NCI-H1092 treated with DMSO at 0.1 percent for 48 hours (cell line): ENCODE measurements around the gene CCL4.
"Not testable (repeated sequence)": the region's sequence is repeated elsewhere in the genome, so short reads cannot be mapped to it uniquely, and the experiment has no call there.

Experiments
- DNase-seq: peaks from one replicate; lab custom pipeline; 2025; lab: John Stamatoyannopoulos, UW

The CCL4 gene

DNA sequence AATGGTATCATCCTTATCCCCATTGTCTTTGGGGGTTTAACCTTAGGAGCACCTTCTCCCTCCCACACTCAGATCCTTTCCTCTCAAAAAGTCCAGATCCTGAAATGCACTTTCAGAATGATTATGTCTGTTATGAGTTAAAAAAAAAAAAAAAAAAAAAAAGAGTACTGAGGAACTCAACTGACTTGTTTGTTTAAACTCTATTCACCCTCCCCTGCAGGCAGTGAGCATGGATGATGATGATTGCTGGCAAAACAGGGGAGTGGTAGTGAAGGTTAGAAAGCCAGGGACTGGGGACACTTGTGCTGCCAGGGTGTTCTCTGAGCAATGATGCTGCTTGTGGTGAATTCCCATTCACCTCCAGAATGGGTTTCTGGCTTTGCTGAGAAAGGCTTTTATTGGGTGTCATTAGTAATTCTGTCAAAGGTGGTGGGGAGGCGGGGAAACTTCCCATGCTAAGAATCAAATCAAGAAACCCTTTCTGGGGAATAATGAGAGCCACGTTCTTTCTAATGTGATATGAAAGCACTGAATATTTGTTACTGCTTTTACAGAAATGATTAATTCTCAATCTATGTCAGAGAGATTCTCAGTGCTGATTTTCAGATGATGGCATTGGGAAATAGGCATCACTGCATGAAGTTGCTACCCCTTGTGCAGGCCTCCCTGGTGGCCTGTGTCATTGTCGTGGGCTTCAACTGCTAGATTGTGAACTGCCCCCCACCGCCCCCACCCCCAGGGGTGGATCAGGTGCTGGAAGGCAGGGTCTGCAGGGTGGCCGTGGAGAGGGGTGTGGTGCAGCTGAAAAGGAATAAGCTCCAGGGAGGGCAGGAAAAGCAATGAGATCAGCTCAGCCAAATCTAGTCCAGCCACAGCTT is 14.1 kb downstream of the CCL4 start:
- no peak for DNase-seq

DNA sequence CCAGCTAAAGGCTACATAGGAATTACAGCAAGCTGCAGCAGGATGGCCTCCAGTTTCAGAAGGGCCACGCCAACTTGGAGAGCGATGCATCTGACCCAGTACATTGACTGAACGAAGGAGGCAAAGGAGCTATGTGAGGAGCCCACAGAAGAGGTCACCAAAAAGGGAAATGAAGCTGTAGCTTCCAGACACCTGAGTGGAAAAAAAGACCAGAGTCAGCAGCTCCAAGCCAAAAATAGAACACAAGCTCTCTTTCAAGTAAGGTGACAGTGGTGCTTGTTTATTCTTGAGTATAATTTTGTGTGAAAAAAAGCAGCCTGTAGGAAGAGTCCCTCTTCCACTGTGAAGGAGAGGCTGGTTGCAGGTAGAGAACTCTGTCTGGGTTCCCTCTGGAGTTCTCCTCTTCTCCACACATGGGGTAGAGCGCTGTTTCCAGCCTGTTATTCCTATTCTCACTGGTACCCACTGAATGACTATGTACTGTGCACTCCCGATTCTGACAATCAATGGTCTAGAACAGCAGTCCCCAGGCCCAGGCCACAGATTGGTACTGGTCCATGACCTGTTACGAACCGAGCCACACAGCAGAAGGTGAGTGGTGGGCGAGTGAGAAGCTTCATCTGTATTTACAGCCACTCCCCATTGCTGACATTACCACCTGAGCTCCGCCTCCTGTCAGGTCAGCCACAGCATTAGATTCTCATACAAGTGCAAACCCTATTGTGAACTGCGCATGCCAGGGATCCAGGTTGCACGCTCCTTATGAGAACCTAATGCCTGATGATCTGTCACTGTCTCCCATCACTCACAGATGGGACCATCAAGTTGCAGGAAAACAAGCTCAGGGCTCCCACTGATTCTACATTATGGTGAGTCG is 15.1 kb downstream of the CCL4 start:
- no peak for DNase-seq

DNA sequence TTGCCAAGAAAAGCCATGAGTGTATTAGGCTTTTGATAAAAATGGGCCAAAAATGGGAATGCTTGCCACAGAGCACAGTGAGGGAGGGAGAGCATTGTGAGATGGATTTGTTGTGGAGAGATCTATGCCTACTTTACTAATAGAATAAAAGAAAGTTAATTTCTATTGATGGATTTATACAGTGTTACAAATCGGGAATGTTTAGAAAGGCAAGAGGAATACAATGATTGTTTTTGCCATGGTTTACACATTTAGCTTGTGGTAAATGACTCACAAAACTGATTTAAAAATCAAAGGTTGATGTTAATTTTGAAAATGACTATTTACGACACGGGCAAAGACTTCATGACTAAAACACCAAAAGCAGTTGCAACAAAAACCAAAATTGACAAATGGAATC is 16.6 kb downstream of the CCL4 start:
- DNase-seq: no peak

DNA sequence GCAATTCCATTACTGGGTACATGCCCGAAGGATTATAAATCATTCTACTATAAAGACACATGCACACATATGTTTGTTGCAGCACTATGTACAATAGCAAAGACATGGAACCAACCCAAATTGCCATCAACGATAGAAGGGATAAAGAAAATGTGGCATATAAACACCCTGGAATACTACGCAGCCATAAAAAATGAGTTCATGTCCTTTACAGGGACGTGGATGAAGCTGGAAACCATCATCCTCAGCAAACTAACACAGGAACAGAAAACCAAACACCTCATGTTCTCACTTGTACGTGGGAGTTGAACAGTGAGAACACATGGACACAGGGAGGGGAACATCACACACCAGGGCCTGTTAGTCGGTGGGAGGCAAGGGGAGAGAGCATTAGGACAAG is 17.5 kb downstream of the CCL4 start:
- DNase-seq: not testable (repeated sequence)

DNA sequence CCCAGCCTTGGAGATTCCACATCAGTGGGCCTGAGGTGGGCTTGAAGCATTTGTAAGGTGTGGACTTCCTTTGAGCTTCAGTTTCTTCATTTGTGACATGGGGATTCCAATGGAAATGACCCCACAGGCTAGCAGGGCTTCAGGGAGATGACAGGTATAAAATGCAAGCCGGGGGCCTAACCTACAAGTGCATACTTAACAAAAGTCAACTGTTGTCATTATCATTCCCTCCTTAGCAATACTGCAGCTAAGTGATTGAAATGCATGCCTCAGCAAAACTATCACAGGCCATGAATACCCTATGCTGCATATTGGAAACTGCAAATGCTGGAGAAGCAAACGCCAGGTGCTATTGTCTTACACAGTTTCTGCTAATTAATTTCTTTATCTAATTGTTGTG is 19.8 kb downstream of the CCL4 start:
- DNase-seq: no peak

DNA sequence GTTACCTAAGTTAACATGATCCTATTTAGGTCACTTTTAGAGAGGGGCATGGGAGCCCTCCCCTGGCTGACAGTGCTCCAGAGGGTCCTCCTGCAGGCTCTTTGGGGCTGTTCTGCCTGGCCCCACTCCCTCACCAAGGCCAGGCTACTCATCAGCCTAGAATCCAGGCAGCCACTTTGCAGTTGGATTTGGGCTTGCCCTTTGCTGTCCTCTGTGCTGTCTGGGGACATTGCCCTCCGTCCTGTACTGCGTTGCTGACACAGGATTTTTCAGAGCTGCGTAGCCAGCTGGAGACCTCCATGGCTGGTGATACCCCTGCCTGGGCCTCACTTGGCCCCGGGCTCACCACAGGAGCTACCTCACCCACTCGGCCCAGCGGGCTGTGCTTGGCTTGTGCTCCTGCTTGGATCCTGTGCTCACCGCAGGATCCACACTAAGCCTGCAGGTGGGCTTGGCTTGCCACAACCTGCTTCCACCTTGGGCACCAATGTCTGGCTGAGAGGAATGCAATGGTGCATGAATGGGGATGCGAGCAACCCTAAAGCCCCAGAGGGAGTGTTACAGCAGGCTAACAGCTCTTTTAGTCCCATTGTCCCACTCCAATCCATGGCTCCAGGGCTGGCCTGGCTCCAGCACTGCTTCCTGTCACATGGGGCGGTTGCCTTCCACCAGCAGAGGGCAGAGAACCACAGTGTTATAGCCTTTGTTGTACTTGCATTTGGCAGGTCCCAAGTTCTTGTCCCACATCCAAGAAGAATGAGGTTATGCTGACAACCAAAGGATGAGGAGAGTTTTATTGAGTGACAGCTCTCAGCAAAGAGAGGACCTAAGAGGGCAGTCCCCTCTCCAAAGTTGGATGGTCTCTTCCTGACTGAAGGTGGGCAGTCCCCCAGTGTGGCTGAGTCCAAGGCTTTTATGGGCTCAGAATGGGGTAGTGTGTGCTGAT is 21.5 kb downstream of the CCL4 start:
- no peak for DNase-seq

DNA sequence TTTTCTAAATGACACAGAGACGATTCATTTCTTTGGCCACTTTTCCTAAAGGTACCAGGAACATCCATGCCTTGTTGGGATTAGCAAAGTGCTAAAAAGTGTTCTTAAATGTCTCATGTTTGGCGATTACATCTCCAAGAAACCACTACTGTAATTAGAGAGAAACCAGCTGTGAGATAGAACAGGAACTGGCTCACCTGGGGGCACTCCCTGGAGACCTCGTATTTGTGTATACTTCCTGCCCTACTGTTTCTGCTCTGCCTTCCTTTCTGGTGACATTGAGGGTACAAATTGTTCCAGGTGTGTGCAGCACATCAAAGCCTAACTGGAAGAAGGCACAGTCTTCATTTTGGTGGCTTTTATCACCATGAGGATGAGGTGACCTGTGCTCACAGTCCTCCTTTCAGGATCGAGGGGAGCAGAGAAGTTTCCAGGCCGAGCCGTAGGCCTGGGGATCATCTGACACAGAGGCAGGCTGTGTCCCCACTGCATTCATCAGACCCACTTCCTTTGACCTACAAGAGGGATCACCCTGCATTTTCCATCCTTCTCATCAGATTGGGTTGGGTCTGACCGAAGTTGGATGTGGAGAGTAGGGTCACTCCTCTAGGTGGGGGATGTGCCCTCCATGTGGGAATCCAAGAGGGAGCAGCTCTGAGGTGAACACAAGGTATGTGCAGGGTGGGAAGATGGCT is 23.7 kb downstream of the CCL4 start:
- no peak for DNase-seq

DNA sequence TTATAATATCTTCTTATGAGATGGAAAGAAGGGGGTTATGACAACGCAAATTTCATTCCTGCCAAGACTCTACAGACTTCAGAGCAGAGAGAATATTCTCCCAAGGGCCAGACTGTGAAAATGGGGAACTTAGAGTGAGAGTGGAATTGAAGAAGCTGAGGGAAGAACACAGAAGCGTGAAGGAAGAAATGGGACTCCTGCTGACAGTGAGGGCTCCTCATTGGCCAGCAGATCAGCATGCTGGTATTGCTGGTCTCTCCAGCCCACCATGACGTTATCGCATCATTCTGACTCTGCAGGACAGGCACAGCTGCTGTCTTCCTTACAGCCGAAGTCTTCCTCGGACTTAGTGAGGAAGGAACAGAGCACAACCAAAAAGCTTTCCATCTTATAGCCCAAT is 24.3 kb downstream of the CCL4 start:
- DNase-seq: no peak

DNA sequence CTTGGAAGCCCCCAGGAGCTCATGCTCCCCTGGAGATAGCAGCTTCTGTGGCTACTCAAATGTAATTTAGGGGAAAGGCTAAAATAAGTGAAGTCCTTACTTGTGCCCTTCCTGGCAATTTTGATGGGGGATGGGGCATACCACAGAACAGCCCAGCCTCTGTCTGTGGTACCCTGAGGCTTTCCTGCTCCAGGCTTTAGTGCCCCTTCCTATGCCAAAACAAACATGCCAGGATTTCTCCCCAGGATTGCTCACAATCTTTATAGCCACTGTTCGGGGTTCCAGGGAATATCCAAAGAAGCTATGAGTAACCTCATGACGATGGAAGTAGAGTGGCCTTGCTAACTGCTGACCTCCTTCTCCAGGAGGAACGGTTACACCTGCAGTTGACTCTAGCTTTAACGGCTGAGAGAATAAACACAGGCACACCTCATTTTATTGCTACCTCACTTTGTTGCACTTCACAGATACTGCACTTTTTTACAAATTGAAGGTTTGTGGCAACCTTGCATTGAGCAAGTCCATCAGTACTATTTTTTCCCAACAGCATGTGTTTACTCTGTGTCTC is 24.9 kb downstream of the CCL4 start:
- DNase-seq: no peak

DNA sequence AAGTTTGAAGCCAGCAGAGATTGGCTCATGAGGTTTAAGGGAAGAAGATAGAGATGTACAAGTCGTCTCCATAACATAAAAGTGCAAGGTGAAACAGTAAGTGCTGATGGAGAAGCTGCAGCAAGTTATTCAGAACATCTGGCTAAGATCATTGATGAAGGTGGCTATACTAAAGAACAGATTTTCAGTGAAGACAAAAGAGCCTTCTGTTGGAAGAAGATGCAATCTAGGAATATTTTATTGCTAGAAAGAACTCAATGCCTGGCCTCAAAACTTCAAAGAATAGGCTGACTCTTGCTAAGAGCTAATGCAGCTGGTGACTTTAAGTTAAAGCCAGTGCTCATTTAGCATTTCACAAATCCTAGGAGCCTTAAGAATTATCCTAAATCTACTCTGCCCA is 26.0 kb downstream of the CCL4 start:
- DNase-seq: no peak

DNA sequence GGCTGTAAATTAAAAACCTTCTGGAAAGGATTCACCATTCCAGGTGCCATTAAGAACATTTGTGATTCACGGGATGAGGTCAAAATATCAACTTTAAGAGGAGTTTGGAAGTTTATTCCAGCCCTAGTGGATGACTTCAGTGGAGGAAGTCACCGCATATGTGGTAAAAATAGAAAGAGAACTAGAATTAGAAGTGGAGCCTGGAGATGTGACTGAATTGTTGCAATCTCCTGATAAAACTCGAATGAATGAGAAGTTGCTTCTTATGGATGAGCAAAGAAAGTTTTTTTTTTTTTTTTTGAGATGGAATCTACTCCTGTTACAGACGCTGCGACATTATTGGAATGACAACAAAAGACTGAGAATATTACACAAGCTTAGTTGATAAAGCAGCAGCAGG is 26.7 kb downstream of the CCL4 start:
- DNase-seq: no peak

DNA sequence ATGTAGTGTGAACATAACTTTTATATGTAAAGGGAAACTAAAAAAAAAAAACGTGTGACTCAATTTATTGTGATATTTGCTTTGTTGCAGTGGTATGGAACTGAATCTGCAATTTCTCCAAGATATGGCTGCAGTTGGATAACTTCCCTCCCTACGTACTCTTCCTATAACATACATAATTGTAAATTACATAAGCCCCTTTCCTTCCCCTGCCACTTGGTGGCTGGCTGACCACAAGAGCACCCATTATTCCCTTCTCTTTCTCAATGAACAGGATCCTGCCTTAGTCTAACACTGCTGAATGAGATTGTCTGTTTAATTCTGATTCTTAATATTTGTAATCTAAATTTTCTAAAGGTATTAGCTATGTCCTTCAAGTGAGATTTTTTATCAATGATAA is 27.8 kb downstream of the CCL4 start:
- no peak for DNase-seq

DNA sequence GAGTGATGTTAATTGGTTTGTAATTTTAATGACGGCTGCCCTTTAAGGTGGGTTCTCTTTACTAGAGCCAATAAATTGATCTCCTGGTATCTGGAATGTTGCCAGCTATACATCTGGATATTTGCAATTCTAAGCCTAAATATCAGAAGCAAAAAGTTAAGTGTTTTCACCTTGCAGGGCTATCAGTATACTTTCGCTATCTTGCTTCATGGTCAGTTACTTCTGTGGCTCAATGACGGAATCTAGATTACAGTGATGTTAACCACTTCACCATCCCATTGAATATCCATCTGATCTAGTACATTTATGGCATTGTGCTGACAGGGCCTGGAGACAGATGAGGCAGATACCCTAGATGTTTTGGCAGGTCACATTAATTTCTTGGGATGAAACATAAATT is 28.3 kb downstream of the CCL4 start:
- DNase-seq: no peak

DNA sequence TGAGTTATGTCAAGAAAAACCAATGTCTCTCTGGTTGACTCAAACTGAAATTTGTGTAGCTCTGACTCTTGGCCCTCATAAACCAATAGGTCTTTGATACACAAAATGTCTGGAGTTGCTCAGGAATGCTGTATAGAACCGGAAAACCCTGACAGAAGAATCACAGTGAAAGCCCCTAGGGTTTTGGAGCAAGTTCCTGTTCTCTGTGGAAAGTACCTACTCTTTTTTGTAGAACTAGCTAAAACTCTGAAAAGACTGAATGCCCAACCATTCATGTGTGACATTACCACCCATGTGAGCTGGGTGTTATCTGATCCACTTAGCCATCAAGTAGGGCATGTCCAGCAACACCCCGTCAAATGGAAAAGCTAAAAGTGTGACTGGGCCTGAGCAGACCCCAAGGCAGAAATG is 28.8 kb downstream of the CCL4 start:
- DNase-seq: no peak

DNA sequence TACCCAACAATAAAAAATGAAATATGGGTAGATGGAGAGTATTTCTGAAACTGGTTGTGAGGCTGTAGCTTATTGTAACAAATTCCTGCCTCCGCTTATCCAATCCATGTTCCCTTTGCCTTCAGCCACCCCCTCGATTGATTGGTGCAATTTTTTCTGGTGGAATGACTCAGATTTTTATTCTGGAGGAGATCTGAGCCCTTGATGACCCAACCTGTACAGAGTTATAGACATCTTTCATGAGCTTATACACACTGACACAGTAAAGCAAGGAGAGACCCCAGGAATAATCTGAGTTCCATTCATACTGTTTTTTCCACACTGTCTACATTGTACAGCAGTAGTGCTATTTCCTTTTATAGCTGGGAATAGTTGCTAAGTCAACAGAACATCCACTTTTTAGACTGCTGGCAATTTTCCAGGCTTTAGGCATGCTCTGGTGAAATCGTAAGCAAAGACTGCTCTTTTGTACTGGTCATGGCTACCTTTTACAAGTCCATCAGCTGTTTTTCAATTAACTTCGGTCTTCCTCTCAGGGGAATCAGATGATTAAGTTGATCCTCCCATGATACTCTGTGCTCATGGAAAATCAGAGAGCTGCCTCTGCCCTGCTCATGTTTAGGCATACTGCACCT is 30.1 kb downstream of the CCL4 start:
- DNase-seq: no peak

DNA sequence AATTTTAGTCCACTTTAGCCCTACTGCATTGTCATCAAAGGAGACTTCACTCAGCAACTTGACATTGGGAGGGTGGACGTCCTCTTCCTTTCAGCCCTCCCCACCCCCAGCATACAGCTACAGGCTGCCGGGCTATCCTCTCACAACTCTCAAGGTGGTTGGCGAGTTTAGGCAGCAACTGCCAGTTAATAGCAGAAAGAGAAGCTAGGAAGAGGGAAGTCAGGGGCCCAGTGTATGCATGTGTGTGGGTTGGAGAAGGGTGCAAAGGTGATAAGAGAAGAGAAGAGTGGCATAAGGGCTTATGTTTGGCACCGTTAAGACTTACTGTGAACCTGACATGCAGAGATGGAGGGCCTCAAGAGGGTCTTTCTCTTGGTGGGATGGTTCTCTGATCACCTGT is 31.8 kb downstream of the CCL4 start:
- DNase-seq: no peak

DNA sequence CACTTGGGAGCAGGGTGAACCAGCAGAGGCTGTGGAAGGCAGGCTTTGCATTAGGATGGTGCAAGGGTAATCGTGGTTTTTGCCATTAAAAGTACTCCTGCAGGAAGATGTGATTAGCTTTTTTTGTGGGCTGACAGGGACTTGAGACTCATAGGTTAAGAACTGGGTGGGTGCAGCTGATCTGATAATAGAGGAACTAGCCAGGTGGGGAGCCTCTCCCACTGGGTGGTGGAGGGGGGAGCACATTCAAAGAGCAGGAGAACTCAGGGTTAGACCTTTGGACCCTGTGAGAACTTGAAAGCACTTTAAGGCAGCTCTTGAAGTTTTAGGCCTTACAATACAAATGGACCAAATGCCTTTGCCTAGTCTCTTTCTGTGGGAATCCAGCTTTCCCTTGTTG is 32.4 kb downstream of the CCL4 start:
- no peak for DNase-seq

DNA sequence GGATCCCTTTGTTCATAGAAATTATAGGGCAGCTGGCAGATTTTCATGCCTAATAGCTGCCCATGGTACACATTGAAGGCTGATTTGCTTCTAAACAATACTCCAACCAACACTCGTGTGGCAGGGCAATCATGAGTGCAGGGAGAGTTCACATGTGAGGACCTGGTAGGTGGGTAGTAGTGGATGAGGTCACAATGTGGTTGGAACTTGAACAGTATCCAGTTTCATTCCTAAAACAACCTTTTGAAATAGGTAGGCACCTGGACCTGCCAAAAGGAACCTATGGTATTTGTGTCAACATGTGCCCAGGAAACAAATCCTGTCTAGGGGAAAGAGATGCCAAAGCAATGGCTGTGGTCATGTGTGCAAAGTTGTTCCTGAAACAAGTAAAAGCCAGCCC is 32.8 kb downstream of the CCL4 start:
- no peak for DNase-seq

DNA sequence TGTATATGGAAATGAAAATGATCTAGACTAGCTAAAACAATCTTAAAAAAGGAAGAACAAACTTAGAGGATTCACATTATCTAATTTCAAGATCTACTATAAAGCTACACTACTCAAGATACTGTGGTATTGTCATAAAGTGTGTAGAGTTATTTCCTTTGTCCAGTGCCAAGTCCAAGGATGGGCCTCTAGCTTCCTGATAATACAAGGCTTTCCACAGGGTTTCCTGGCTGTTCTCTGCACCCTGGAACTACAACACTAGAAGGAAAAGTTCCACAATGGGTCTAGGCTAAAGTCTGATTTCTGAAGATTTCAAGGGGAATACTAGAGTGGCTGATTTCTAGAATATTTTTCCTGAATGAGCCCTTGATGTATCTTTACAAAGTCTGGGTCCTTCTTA is 38.6 kb downstream of the CCL4 start:
- no peak for DNase-seq

DNA sequence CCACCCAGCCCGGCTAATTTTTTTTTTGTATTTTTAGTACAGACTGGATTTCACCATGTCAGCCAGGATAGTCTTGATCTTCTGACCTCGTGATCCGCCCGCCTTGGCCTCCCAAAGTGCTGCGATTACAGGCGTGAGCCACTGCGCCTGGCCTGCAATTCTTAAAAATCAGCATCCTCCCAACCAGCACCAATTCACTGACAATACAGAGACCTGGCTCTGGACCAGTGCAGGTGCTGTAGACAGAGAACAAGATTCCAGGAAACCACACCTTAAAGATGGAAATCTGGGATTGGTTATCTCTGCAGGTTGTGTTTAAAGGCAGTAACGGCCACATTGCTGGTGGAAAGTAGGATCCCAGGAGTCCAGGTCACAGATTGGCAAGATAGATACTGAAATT is 39.2 kb downstream of the CCL4 start:
- no peak for DNase-seq

DNA sequence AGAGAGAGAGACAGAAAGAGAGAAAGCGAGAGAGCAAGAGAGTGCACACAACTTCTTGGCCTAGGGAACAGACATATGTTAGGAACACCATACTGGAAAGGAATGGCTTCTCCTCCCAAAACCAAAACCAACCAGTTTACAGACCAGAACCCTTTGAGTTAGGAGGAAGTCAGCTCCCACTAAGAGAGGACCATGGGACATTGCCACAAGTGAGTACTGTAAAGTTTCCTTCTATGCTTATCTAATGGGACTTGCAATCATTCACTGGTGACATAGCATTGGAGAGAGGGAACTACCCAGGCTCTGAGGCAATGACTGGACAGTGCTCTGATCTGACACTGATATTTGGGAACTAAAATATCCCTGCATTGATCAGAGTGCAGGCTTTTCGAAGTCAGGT is 40.4 kb downstream of the CCL4 start:
- no peak for DNase-seq
